ENCODE measurements around the gene NETO2. TPM values are rescaled to one million over a fixed set of nuclear protein-coding genes. Genes with fewer than 3 reads are reported as not detected.

NETO2 gene
- polyA plus RNA-seq, 1 experiment = 14.4 TPM

DNA sequence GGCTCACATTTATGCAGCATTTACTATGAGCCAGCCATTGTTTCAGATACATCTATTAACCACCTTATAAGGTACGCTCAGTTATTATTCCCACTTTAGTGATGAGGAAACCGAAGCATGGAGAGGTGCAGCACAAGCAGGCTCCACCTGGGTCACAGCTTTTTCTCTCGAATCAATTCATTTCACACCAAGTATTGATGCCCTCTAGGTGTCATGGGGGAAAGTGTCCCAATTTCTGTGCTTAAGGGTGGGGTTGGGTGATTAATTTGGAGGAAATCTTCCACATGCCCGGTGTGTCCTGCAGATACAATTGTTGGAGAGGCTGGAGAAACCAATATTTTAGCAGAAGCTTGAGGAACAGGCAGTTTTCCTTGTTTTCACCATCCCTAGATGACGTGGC, 107.5 kb downstream of the NETO2 start:
- POLR2A ChIA-PET = no interaction called here
- Histone ChIP-seq H3K4me3 (ENCODE audit: low read depth, low read length) (no peak overlapping the region), H3K27me3 (ENCODE audit: control insufficient read depth, insufficient read depth, low read length) (no peaks in the 10 kb centered on the region), H3K36me3 (ENCODE audit: control insufficient read depth, insufficient read depth, low read length) (no peaks in the 10 kb centered on the region)
- DNase-seq (ENCODE audit: low read depth) = no peak
- CTCF ChIA-PET = interaction anchor here (0.7 to 1.0 kb wide), 4 partner anchors 31 to 1129 kb away, joined by 3 read pairs; no protein-coding TSS in a partner anchor
- TF ChIP-seq, protein P1, sequence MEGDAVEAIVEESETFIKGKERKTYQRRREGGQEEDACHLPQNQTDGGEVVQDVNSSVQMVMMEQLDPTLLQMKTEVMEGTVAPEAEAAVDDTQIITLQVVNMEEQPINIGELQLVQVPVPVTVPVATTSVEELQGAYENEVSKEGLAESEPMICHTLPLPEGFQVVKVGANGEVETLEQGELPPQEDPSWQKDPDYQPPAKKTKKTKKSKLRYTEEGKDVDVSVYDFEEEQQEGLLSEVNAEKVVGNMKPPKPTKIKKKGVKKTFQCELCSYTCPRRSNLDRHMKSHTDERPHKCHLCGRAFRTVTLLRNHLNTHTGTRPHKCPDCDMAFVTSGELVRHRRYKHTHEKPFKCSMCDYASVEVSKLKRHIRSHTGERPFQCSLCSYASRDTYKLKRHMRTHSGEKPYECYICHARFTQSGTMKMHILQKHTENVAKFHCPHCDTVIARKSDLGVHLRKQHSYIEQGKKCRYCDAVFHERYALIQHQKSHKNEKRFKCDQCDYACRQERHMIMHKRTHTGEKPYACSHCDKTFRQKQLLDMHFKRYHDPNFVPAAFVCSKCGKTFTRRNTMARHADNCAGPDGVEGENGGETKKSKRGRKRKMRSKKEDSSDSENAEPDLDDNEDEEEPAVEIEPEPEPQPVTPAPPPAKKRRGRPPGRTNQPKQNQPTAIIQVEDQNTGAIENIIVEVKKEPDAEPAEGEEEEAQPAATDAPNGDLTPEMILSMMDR (IDR thresholded peaks at IDR 0.05; ENCODE audit: insufficient read depth, low read depth, low read length) = no peak

DNA sequence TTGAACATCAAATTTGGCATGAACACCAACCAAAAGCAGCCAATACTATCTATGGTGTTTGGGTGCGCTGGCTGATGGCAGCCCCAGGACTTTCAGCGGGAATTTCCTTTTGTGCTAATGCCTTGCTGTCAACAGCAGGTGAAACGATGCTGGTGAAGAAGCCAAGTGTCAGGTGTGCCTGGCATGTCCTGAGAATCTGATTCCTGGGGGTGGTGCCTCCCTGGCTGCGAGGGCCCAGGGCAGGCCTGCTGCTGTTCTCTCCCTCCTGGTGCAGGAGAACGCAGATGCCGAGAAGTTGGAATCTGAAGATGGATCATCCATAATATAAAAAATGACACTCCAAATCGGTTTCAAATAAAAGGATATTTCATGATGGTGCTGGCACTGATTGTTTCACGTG, 108.3 kb downstream of the NETO2 start:
- H3K36me3 ChIP-seq (ENCODE audit: control insufficient read depth, insufficient read depth, low read length) = no peaks in the 10 kb centered on the region
- H3K4me3 ChIP-seq (ENCODE audit: low read depth, low read length) = no peak overlapping the region
- DNase-seq (ENCODE audit: low read depth) = no peak
- H3K27me3 ChIP-seq (ENCODE audit: control insufficient read depth, insufficient read depth, low read length) = no peaks in the 10 kb centered on the region
- CTCF ChIA-PET = interaction anchor here (0.9 to 3.1 kb wide), 2 partner anchors 12 to 1129 kb away, joined by 5 to 7 read pairs; no protein-coding TSS in a partner anchor
- TF ChIP-seq, protein P1 (IDR thresholded peaks at IDR 0.05; ENCODE audit: insufficient read depth, low read depth, low read length) = no peak
- POLR2A ChIA-PET = no interaction called here

DNA sequence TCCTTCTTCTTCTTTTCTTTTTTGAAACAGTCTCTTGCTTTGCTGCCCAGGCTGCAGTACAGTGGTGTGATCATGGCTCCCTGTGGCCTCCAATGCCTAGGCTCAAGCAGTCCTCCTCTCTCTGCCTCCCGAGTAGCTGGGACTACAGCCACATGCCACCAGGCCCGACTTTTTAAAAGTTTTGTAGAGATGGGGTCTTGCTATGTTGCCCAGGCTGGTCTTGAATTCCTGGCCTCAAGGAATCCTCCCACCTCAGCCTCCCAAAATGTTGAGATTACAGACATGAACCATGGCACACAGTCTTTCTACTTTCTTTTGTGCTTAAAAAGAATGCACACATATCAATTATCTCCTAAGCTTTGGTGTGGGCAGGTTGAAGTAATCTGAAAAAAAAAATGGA, 109.3 kb downstream of the NETO2 start:
- H3K4me3 ChIP-seq (ENCODE audit: low read depth, low read length) = no peak overlapping the region
- H3K36me3 ChIP-seq (ENCODE audit: control insufficient read depth, insufficient read depth, low read length) = no peaks in the 10 kb centered on the region
- TF ChIP-seq, protein P1 (IDR thresholded peaks at IDR 0.05; ENCODE audit: insufficient read depth, low read depth, low read length) = no peak
- no peaks in the 10 kb centered on the region for H3K27me3 ChIP-seq (ENCODE audit: control insufficient read depth, insufficient read depth, low read length)
- ChIA-PET POLR2A (no interaction called here), CTCF (interaction anchor here (0.9 to 3.1 kb wide), 2 partner anchors 11 to 1130 kb away, joined by 5 to 7 read pairs; no protein-coding TSS in a partner anchor)
- DNase-seq (ENCODE audit: low read depth) = no peak

DNA sequence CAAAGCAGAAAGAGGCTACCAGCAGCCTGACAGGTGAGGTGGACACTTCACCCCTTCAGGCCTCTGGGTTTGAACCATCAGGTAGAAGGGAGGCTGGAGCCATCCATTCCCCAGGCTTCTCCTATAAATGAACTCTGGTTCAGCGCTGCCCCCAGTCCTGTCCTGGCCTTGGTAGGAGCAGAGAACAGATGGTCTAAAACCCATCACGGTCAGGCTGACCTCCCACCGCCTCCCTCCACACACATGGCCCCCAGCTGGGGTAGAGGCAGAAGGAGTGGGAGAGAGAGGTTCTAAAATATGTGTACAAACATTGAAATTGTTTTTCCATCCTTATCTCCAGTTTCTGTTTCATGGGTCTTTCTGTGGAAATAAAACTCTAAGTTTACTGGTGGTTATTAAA, 110.6 kb downstream of the NETO2 start:
- TF ChIP-seq, protein P1 (IDR thresholded peaks at IDR 0.05; ENCODE audit: insufficient read depth, low read depth, low read length) = no peak
- ChIA-PET POLR2A (no interaction called here), CTCF (interaction anchor here (3.1 kb wide), 1 partner anchor 1131 kb away, joined by 7 read pairs; no protein-coding TSS in a partner anchor)
- H3K36me3 ChIP-seq (ENCODE audit: control insufficient read depth, insufficient read depth, low read length) = no peaks in the 10 kb centered on the region
- no peak for DNase-seq (ENCODE audit: low read depth)
- H3K4me3 ChIP-seq (ENCODE audit: low read depth, low read length) = no peak overlapping the region
- H3K27me3 ChIP-seq (ENCODE audit: control insufficient read depth, insufficient read depth, low read length) = no peaks in the 10 kb centered on the region

DNA sequence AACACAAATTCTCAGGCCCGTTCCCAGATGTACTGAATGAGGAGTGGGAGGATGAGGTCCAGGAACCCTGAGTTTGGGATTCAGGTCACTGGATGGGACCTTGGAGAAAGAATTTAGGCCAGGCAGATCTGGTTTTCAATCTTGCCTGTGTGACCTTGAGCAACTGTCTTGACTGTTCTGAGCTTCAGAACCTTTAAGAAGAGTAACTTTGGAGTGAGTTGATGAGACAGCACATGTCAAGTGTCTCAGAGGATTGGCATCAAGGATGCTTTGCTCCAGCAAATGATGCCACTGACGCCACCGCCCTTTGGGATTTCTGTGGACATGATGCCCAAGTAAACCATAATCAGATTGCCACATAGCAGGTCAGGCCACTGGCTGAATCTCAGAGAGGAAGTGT, 114.0 kb downstream of the NETO2 start:
- Histone ChIP-seq H3K27me3 (ENCODE audit: control insufficient read depth, insufficient read depth, low read length) (no peaks in the 10 kb centered on the region), H3K36me3 (ENCODE audit: control insufficient read depth, insufficient read depth, low read length) (no peaks in the 10 kb centered on the region), H3K4me3 (ENCODE audit: low read depth, low read length) (no peak overlapping the region)
- ChIA-PET CTCF (interaction anchor here (3.0 kb wide), 1 partner anchor 8 kb away, joined by 18 read pairs; no protein-coding TSS in a partner anchor), POLR2A (no interaction called here)
- DNase-seq (ENCODE audit: low read depth) = no peak
- TF ChIP-seq, protein P1 (IDR thresholded peaks at IDR 0.05; ENCODE audit: insufficient read depth, low read depth, low read length) = no peak

Measured in BJ (cell line).